HEK293T (cell line): Measurements from ENCODE around the gene LYG1.

Experiments used
- BHLHE40 ChIP-seq: fragments of 450-650 bp; IDR thresholded peaks from 2 replicates; pipeline ENCODE4 v1.6.1; 2016; ENCODE audit warnings: mild to moderate bottlenecking, moderate library complexity, borderline replicate concordance
- FOXA1 ChIP-seq: fragments of 450-650 bp; IDR thresholded peaks from 2 replicates; pipeline ENCODE4 v1.6.1; 2016; ENCODE audit warnings: mild to moderate bottlenecking
- FOXM1 ChIP-seq: fragments of 450-650 bp; IDR thresholded peaks from 2 replicates; pipeline ENCODE4 v1.6.1; 2017; ENCODE audit warnings: mild to moderate bottlenecking, borderline replicate concordance
- HDGF ChIP-seq: fragments of 450-650 bp; IDR thresholded peaks from 2 replicates; pipeline ENCODE4 v1.6.1; 2017; ENCODE audit warnings: antibody characterized with exemption, borderline replicate concordance
- L3MBTL2 ChIP-seq: fragments of 450-650 bp; conservative IDR thresholded peaks from 2 replicates; pipeline ENCODE4 v1.6.1; 2016; ENCODE audit warnings: mild to moderate bottlenecking
- NFRKB ChIP-seq: fragments of 450-650 bp; IDR thresholded peaks from 2 replicates; pipeline ENCODE4 v1.6.1; 2016; ENCODE audit warnings: mild to moderate bottlenecking, moderate library complexity
- SP1 ChIP-seq: fragments of 450-650 bp; IDR thresholded peaks from 2 replicates; pipeline ENCODE4 v1.6.1; 2017
- SUZ12 ChIP-seq: fragments of 450-650 bp; IDR thresholded peaks from 2 replicates; pipeline ENCODE4 v1.6.1; 2016; ENCODE audit warnings: mild to moderate bottlenecking
- TARDBP ChIP-seq: fragments of 450-650 bp; IDR thresholded peaks from 2 replicates; pipeline ENCODE4 v1.6.1; 2016

- TF ChIP-seq FOXM1, result no peak
- TF ChIP-seq BHLHE40, result no peak
- TF ChIP-seq NFRKB, result no peak
- TF ChIP-seq TARDBP, result no peak
- no peak for TF ChIP-seq SUZ12
- no peak for TF ChIP-seq SP1
- no peak for TF ChIP-seq FOXA1
- no peak for TF ChIP-seq HDGF
- TF ChIP-seq L3MBTL2, result no peak
Measured at GRCh38 chr2:99259465-99259864, 41.5 kb downstream of the LYG1 start.
